Esophagus muscularis mucosa (tissue), 4 donors: ENCODE data around the gene CAPS. TPM values are rescaled to one million over a fixed set of nuclear protein-coding genes. Genes with fewer than 3 reads are reported as not detected.

Source experiments
- DNase-seq: peaks from one replicate; pipeline ENCODE4 v3.0.0-alpha.2; 2017; ENCODE audit errors: extremely low spot score
- H3K27ac ChIP-seq, 4 donors: fragments of 200-600 bp; sonication (generic); replicated peaks in 1 of 4; 1 replicate in 3 of 4; 2 replicates in 1 of 4; pipeline ENCODE4 v1.5.1; 2016 to 2019; ENCODE audit warnings: mild to moderate bottlenecking in 1 of 4
- H3K27me3 ChIP-seq, 4 donors: fragments of 200-600 bp; sonication (generic); one replicate each; pipeline versions ENCODE4 v1.5.1 to v1.6.0; 2016 to 2019
- H3K36me3 ChIP-seq, 4 donors: fragments of 200-600 bp; sonication (generic); one replicate each; pipeline ENCODE4 v1.5.1; 2016 to 2019
- H3K4me1 ChIP-seq, 4 donors: fragments of 200-600 bp; sonication (generic); one replicate each; pipeline ENCODE4 v1.5.1; 2016 to 2019
- H3K4me3 ChIP-seq, 4 donors: fragments of 200-600 bp; sonication (generic); 1 replicate in 2 of 4; 2 replicates in 2 of 4; pipeline ENCODE4 v1.5.1; 2016 to 2019; ENCODE audit warnings: mild to moderate bottlenecking in 4 of 4, moderate library complexity in 1 of 4
- H3K9me3 ChIP-seq, 4 donors: fragments of 200-600 bp; sonication (generic); 1 replicate in 3 of 4; 2 replicates in 1 of 4; pipeline ENCODE4 v1.5.1; 2016 to 2019
- CTCF ChIP-seq, 3 experiments: fragments of 200-600 bp in 2 of 3; fragments of 450-650 bp in 1 of 3; sonication (generic) in 2 of 3; IDR thresholded peaks; one replicate each; pipeline ENCODE4 v1.5.1; 2017 to 2019; ENCODE audit warnings: antibody characterized with exemption in 3 of 3, mild to moderate bottlenecking in 2 of 3, moderate library complexity in 1 of 3
- EP300 ChIP-seq: sonication (generic); formaldehyde crosslinking; IDR thresholded peaks from one replicate; pipeline ENCODE4 v1.6.1; 2017; ENCODE audit warnings: antibody characterized with exemption
- POLR2A ChIP-seq: fragments of 450-650 bp; IDR thresholded peaks from one replicate; pipeline ENCODE4 v1.6.1; 2017; ENCODE audit warnings: antibody characterized with exemption, moderate library complexity, mild to moderate bottlenecking, low read depth
- POLR2AphosphoS5 ChIP-seq, 2 donors: sonication (generic); formaldehyde crosslinking; IDR thresholded peaks; one replicate each; pipeline ENCODE4 v1.6.1; 2017; ENCODE audit warnings: antibody characterized with exemption in 2 of 2
- WGBS: methylation state at CpG from one replicate; pipeline ENCODE4 v1.1.5; 2018; 5-methylcytosine and 5-hydroxymethylcytosine counted together
- intact Hi-C: fragments of 100-400 bp; cut with DNase I; formaldehyde crosslinking; loops from one replicate; pipeline ENCODE4 v1.15.1; 2023
- total RNA-seq, 4 donors: library from RNA; depleted of rRNA; stranded (reverse); fragments of >200 nt; gene quantifications; one replicate each; pipeline versions ENCODE4 v1.1.0 to v1.2.1, GENCODE V29; 2016

Gene CAPS
- total RNA-seq, 4 donors from 2014 or later = 5.5 to 16.1 (median 15.2) TPM

GRCh38 chr19:5956728-5957127 is 42.7 kb downstream of the CAPS start:
- Histone ChIP-seq H3K36me3 (no peaks in the 10 kb centered on the region), H3K27ac (peak overlapping the region; percentile 79 to 85 (median 84)), H3K27me3 (no peaks in the 10 kb centered on the region), H3K9me3 (no peaks in the 10 kb centered on the region), H3K4me1 (peaks cover 97 to 100% (median 100%) of the 10 kb centered on the region in 4 donors), H3K4me3 (no peak overlapping the region)
- no peak for DNase-seq
- TF ChIP-seq EP300 (no peak), POLR2AphosphoS5 (IDR thresholded peaks at IDR 0.05) (no peak), POLR2A (no peak), CTCF (IDR thresholded peaks at IDR 0.05) (no peak)
- intact Hi-C loops = no loop called here
- 88% methylated on average over 12 of the region's 12 CpGs for WGBS

- no peaks in the 10 kb centered on the region for H3K9me3 ChIP-seq
- H3K36me3 ChIP-seq = no peaks in the 10 kb centered on the region
- WGBS = 74% methylated on average over 10 of the region's 10 CpGs
- H3K4me1 ChIP-seq = peaks cover 97 to 100% (median 100%) of the 10 kb centered on the region in 4 donors
- intact Hi-C loops = no loop called here
- DNase-seq = no peak
- peak overlapping the region; percentile 79 to 85 (median 84) for H3K27ac ChIP-seq
- no peak for TF ChIP-seq EP300
- TF ChIP-seq POLR2AphosphoS5 (IDR thresholded peaks at IDR 0.05) = no peak
- no peak for TF ChIP-seq CTCF (IDR thresholded peaks at IDR 0.05)
- no peaks in the 10 kb centered on the region for H3K27me3 ChIP-seq
- H3K4me3 ChIP-seq = no peak overlapping the region
Observed at GRCh38 chr19:5957170-5957569, 43.1 kb downstream of the CAPS start.

GRCh38 chr19:5958074-5958850 is 44.2 kb downstream of the CAPS start:
- no peak overlapping the region for H3K4me3 ChIP-seq
- H3K4me1 ChIP-seq = peaks cover 97 to 100% (median 100%) of the 10 kb centered on the region in 4 donors
- 93% methylated on average over 12 of the region's 21 CpGs for WGBS
- intact Hi-C loops = no loop called here
- no peak for DNase-seq
- H3K27ac ChIP-seq = peak overlapping the region; percentile 79 to 85 (median 84)
- H3K9me3 ChIP-seq = no peaks in the 10 kb centered on the region
- H3K36me3 ChIP-seq = no peaks in the 10 kb centered on the region
- H3K27me3 ChIP-seq = no peaks in the 10 kb centered on the region
- TF ChIP-seq POLR2A = no peak
- TF ChIP-seq EP300 = no peak
- no peak for TF ChIP-seq POLR2AphosphoS5 (IDR thresholded peaks at IDR 0.05)
- TF ChIP-seq CTCF (IDR thresholded peaks at IDR 0.05) = no peak

- DNase-seq = no peak
- Histone ChIP-seq H3K4me3 (no peak overlapping the region), H3K4me1 (peaks cover 96 to 100% (median 100%) of the 10 kb centered on the region in 4 donors), H3K36me3 (no peaks in the 10 kb centered on the region), H3K9me3 (no peaks in the 10 kb centered on the region), H3K27me3 (no peaks in the 10 kb centered on the region), H3K27ac (peak overlapping the region; percentile 79 to 85 (median 84))
- TF ChIP-seq POLR2A = no peak
- TF ChIP-seq CTCF (IDR thresholded peaks at IDR 0.05) = no peak
- no peak for TF ChIP-seq EP300
- no peak for TF ChIP-seq POLR2AphosphoS5 (IDR thresholded peaks at IDR 0.05)
- intact Hi-C loops = no loop called here
- 78% methylated on average over 8 of the region's 10 CpGs for WGBS
Observed at GRCh38 chr19:5958851-5959122, 44.7 kb downstream of the CAPS start.
